Measurements from ENCODE around the gene ABTB1. TPM values are rescaled to one million over a fixed set of nuclear protein-coding genes. Genes with fewer than 3 reads are reported as not detected.

The ABTB1 gene
- total RNA-seq, 1 experiment from 2014 or later: 12.5 TPM

DNA sequence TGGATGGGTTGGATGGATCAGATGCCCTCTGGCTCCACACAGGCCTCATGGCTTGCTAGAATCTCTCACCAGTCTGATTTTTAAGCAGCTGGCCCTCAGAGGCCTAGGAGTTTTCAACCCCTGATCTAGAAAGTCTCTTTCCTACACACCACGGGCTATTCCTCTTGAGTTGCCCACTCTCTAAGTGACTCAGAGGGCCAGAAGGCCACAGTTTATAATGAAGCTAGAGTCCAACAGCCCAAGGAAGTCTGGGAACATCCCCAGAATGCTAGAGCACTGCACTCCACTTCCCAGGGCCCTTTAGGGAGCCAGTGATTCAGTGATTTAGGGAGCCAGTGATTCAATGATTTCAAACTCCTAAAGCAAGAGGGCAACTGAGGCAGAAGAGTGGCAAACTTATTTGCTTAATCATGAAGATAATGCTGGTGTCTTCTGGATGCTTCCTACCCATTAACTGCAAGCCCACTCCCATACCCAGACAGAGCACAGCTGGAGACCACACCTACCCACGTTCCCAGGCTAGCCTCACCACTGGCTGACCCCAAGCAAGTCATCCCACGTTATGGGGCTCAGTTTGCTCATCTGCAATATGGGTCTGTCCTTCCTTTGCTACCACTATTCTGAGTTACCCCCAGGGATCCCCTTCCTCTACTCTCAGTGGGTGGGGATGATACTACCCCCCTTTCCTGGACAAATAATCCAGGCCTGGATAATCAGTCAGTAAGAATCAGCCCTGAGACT lies 36.7 kb downstream of the ABTB1 start:
- H3K4me3 Mint-ChIP-seq: no peak overlapping the region
- ATAC-seq (no peak), DNase-seq (ENCODE audit: low spot score) (no peak)
- TF ChIP-seq, protein P1, sequence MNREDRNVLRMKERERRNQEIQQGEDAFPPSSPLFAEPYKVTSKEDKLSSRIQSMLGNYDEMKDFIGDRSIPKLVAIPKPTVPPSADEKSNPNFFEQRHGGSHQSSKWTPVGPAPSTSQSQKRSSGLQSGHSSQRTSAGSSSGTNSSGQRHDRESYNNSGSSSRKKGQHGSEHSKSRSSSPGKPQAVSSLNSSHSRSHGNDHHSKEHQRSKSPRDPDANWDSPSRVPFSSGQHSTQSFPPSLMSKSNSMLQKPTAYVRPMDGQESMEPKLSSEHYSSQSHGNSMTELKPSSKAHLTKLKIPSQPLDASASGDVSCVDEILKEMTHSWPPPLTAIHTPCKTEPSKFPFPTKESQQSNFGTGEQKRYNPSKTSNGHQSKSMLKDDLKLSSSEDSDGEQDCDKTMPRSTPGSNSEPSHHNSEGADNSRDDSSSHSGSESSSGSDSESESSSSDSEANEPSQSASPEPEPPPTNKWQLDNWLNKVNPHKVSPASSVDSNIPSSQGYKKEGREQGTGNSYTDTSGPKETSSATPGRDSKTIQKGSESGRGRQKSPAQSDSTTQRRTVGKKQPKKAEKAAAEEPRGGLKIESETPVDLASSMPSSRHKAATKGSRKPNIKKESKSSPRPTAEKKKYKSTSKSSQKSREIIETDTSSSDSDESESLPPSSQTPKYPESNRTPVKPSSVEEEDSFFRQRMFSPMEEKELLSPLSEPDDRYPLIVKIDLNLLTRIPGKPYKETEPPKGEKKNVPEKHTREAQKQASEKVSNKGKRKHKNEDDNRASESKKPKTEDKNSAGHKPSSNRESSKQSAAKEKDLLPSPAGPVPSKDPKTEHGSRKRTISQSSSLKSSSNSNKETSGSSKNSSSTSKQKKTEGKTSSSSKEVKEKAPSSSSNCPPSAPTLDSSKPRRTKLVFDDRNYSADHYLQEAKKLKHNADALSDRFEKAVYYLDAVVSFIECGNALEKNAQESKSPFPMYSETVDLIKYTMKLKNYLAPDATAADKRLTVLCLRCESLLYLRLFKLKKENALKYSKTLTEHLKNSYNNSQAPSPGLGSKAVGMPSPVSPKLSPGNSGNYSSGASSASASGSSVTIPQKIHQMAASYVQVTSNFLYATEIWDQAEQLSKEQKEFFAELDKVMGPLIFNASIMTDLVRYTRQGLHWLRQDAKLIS (CRISPR knock-in tag; IDR thresholded peaks at IDR 0.05; ENCODE audit: borderline replicate concordance): no peak
- TF ChIP-seq, protein P2, sequence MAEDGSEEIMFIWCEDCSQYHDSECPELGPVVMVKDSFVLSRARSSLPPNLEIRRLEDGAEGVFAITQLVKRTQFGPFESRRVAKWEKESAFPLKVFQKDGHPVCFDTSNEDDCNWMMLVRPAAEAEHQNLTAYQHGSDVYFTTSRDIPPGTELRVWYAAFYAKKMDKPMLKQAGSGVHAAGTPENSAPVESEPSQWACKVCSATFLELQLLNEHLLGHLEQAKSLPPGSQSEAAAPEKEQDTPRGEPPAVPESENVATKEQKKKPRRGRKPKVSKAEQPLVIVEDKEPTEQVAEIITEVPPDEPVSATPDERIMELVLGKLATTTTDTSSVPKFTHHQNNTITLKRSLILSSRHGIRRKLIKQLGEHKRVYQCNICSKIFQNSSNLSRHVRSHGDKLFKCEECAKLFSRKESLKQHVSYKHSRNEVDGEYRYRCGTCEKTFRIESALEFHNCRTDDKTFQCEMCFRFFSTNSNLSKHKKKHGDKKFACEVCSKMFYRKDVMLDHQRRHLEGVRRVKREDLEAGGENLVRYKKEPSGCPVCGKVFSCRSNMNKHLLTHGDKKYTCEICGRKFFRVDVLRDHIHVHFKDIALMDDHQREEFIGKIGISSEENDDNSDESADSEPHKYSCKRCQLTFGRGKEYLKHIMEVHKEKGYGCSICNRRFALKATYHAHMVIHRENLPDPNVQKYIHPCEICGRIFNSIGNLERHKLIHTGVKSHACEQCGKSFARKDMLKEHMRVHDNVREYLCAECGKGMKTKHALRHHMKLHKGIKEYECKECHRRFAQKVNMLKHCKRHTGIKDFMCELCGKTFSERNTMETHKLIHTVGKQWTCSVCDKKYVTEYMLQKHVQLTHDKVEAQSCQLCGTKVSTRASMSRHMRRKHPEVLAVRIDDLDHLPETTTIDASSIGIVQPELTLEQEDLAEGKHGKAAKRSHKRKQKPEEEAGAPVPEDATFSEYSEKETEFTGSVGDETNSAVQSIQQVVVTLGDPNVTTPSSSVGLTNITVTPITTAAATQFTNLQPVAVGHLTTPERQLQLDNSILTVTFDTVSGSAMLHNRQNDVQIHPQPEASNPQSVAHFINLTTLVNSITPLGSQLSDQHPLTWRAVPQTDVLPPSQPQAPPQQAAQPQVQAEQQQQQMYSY (CRISPR knock-in tag; IDR thresholded peaks at IDR 0.05): no peak
- TF ChIP-seq, protein P3, sequence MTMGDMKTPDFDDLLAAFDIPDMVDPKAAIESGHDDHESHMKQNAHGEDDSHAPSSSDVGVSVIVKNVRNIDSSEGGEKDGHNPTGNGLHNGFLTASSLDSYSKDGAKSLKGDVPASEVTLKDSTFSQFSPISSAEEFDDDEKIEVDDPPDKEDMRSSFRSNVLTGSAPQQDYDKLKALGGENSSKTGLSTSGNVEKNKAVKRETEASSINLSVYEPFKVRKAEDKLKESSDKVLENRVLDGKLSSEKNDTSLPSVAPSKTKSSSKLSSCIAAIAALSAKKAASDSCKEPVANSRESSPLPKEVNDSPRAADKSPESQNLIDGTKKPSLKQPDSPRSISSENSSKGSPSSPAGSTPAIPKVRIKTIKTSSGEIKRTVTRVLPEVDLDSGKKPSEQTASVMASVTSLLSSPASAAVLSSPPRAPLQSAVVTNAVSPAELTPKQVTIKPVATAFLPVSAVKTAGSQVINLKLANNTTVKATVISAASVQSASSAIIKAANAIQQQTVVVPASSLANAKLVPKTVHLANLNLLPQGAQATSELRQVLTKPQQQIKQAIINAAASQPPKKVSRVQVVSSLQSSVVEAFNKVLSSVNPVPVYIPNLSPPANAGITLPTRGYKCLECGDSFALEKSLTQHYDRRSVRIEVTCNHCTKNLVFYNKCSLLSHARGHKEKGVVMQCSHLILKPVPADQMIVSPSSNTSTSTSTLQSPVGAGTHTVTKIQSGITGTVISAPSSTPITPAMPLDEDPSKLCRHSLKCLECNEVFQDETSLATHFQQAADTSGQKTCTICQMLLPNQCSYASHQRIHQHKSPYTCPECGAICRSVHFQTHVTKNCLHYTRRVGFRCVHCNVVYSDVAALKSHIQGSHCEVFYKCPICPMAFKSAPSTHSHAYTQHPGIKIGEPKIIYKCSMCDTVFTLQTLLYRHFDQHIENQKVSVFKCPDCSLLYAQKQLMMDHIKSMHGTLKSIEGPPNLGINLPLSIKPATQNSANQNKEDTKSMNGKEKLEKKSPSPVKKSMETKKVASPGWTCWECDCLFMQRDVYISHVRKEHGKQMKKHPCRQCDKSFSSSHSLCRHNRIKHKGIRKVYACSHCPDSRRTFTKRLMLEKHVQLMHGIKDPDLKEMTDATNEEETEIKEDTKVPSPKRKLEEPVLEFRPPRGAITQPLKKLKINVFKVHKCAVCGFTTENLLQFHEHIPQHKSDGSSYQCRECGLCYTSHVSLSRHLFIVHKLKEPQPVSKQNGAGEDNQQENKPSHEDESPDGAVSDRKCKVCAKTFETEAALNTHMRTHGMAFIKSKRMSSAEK (CRISPR knock-in tag; IDR thresholded peaks at IDR 0.05; ENCODE audit: borderline replicate concordance): no peak
- TF ChIP-seq TEAD4 (CRISPR knock-in tag; IDR thresholded peaks at IDR 0.05) (no peak), ZNF281 (CRISPR knock-in tag; IDR thresholded peaks at IDR 0.05) (no peak), ZNF138 (CRISPR knock-in tag; conservative IDR thresholded peaks at IDR 0.05) (no peak), CBFB (CRISPR knock-in tag; IDR thresholded peaks at IDR 0.05; ENCODE audit: low read depth) (no peak)
- no peaks in the 10 kb centered on the region for H3K27me3 Mint-ChIP-seq (ENCODE audit: low read depth)
- POLR2A ChIA-PET: no interaction called here
- H3K36me3 Mint-ChIP-seq: no peaks in the 10 kb centered on the region
- peaks cover 5% of the 10 kb centered on the region for H3K9me3 Mint-ChIP-seq
- no peak overlapping the region for H3K27ac Mint-ChIP-seq
- H3K4me1 Mint-ChIP-seq: peaks cover 34% of the 10 kb centered on the region
- CTCF ChIA-PET: interaction anchor here (1.9 kb wide), 1 partner anchor 13 kb away, joined by 10 read pairs; no protein-coding TSS in a partner anchor
